NOMO-1 treated with dmso at 0.1 percent for 144 hours (cell line): ENCODE measurements around the gene CFAP58.

Experiments used
- DNase-seq: peaks from one replicate; lab custom pipeline; 2025; ENCODE audit not compliant: unreplicated experiment; lab: John Stamatoyannopoulos, UW

CFAP58 gene

GRCh38 chr10:104334561-104334960 lies 19.1 kb upstream of the CFAP58 start:
- no peak for DNase-seq

DNA sequence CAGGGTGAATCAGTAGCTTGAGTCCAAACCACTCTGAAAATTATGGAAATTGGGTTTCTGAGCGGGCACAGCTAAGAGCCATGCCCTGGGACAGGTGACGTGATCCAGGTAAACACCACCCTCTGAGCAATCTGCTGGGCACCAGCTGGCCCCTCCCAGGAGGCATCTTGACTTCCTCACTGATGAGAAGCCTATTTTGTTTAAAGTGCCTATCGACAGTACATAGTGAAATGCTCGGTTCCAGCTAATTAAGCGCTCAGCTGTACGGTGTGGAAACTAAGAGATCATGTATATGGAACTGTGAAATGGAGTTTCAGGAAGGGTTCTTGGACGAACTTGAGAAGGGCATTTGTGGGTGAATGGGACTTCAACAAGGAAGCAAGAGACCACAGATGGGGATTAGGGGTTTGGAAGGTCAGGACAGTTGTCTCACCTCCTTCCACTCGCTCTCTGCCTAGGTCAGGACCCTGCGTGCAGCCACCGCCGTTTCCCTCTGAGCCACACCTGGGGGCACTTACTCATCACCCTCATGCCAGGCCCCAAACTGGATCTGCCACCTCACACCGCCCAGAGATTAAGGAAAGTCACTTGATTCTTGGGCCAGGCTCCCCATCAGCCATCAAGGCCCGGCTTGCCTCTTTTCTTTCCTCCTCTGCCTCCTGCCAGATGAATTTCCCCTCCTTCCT lies 18.5 kb upstream of the CFAP58 start:
- no peak for DNase-seq

DNA sequence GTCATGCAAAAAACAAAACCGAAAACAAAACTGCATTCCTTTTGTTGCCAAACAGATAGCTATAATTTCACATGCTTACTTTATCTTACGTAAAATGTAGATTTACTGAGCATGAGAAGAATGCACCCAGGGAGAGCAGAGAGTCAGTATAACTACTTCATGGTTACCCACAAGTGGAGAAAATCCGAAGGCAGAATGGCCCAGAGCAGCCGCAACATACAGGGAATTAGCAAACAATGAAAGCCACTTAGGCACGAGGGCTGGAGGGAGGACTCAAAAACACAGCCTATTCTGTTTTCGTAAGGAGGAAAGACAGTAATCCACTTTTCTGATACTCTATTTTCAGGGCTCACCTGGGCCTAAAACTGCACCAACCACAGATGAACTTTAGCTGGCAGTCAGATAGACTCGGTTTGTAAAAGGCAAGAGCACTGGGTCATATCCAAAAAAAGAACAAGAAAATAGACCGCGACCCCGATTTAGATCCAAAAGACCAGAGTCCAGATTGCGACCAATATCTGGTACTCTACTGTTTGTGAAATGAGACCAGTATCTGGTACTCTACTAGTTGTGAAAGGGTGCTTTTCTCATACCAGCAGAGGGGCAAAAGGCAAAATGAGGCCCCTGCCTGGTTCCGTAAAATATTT lies 16.7 kb upstream of the CFAP58 start:
- no peak for DNase-seq

DNA sequence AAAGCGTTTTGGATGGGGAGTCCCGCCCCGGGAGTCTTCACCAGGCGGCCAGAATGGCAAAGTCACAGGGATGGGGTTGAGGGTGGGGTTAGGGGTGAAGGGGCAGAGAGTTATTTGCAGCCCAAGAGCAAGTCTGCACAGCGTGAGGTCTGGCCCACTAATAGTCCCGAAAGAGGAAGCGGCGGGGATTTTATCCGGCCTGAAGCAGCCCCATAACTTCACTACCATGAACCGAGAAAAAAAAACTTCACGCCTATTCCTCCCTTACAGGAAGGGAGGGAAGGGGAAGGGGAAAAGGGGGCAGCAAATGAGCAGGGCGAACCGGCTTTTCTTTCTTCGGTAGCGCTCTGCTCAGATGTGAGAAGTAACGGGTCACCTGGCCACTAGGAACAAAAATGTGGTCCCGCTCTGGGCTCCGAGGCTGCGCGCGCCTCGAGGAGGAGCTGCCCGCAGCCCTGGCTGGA lies 16.1 kb upstream of the CFAP58 start:
- peak; percentile 84 for DNase-seq

GRCh38 chr10:104337985-104338735 lies 15.5 kb upstream of the CFAP58 start, which contains the start of gene ITPRIP:
Gene ITPRIP (minus strand): TSS chr10:104338465. CDS start chr10:104316051, 22,414 bp downstream.
- DNase-seq = peak; percentile 88

DNA sequence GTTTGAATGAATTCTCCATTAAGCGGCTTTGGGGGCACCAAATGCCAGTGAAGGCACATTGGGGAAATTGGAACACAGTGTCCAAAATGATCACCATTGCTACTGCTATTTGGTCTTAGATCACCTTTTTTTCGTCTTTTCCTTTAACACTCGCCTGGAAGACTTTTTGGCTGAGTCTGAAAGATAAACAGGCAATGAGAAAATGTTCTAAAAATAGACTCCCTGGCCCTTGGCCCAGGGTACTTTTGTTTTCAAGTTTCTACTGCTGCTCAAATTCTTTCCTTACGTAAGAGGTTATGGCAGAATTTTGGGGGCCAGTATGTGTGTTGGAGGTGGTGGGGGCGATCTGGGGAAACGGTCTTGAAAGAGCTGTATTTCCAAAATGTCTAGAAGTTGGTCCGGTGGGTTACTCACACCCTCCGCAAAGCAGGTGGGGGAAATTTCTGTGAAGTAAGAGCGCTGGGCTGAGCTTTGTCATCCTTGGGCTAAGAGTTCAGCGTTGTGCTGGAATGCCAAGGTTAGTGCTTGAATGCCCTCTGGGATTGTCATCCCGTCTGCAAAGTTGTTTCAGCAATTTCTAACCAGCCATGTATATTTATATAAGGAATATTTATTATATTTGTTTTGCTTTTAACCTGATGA lies 14.0 kb upstream of the CFAP58 start:
- no peak for DNase-seq

DNA sequence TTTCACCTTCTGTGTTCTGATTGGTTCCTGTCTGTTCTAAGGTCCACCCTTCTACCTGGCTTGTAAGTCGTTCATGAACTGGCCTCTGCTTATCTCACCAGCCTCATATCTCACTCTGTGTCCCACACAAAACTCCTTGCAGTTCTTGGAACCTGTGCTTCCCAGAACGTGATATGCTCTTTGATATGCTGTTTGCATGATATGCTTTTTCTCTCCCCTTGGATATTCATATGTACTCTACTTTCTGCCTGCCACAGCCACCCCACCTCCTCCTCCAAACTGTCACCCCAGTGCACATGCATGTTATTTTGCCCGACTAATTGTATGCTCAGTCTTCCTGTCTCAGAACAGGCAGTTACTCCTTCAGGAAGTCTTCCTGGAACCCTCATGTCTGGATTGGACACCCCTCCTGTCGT lies 13.5 kb upstream of the CFAP58 start:
- DNase-seq = no peak

GRCh38 chr10:104340641-104341040 lies 13.0 kb upstream of the CFAP58 start:
- no peak for DNase-seq

- DNase-seq = no peak
Measured at GRCh38 chr10:104342941-104343411, 10.7 kb upstream of the CFAP58 start.

- no peak for DNase-seq
Measured at GRCh38 chr10:104344219-104344618, 9.4 kb upstream of the CFAP58 start.

- DNase-seq = no peak
Measured at GRCh38 chr10:104345515-104345914, 8.1 kb upstream of the CFAP58 start.

GRCh38 chr10:104345941-104346340 lies 7.7 kb upstream of the CFAP58 start:
- no peak for DNase-seq

GRCh38 chr10:104347295-104348045 lies 6.2 kb upstream of the CFAP58 start:
- no peak for DNase-seq

GRCh38 chr10:104348601-104349000 lies 5.0 kb upstream of the CFAP58 start:
- no peak for DNase-seq

GRCh38 chr10:104349623-104350126 lies 4.0 kb upstream of the CFAP58 start:
- DNase-seq = peak; percentile 78

GRCh38 chr10:104350127-104350635 lies 3.5 kb upstream of the CFAP58 start:
- DNase-seq = peak; percentile 30

- peak; percentile 74 for DNase-seq
Measured at GRCh38 chr10:104351061-104351702, 2.5 kb upstream of the CFAP58 start.

GRCh38 chr10:104351919-104352318 lies 1.7 kb upstream of the CFAP58 start:
- peak; percentile 19 for DNase-seq

- DNase-seq = no peak
Measured at GRCh38 chr10:104359811-104360210, 6.2 kb downstream of the CFAP58 start.

GRCh38 chr10:104367904-104368303 lies 14.3 kb downstream of the CFAP58 start:
- DNase-seq = no peak
